Activated naive CD8-positive, alpha-beta T cell (primary cell): ENCODE data around the gene C1orf116.

ENCODE experiments used
- H3K27ac Mint-ChIP-seq: one replicate; pipeline ENCODE4 v1.8.0; 2021; ENCODE audit warnings: mixed read lengths
- H3K27me3 Mint-ChIP-seq: one replicate; pipeline ENCODE4 v1.8.0; 2021; ENCODE audit warnings: mixed read lengths
- H3K36me3 Mint-ChIP-seq: one replicate; pipeline ENCODE4 v1.8.0; 2021; ENCODE audit warnings: mixed read lengths
- H3K4me1 Mint-ChIP-seq: one replicate; pipeline ENCODE4 v1.8.0; 2021; ENCODE audit warnings: low read depth, mixed read lengths
- H3K4me3 Mint-ChIP-seq: one replicate; pipeline ENCODE4 v1.8.0; 2021; ENCODE audit warnings: mild to moderate bottlenecking, mixed read lengths
- H3K9me3 Mint-ChIP-seq: one replicate; pipeline ENCODE4 v1.8.0; 2021; ENCODE audit warnings: low read depth, mixed read lengths

C1orf116 gene

GRCh38 chr1:207069061-207069460 is 36.5 kb upstream of the C1orf116 start:
- no peaks in the 10 kb centered on the region for H3K27me3 Mint-ChIP-seq
- H3K36me3 Mint-ChIP-seq, result peaks cover 6% of the 10 kb centered on the region
- no peaks in the 10 kb centered on the region for H3K9me3 Mint-ChIP-seq
- peak overlapping the region; percentile 54 for H3K27ac Mint-ChIP-seq
- H3K4me1 Mint-ChIP-seq, result peaks cover 40% of the 10 kb centered on the region
- no peak overlapping the region for H3K4me3 Mint-ChIP-seq

- H3K36me3 Mint-ChIP-seq, result peaks cover 15% of the 10 kb centered on the region
- H3K4me3 Mint-ChIP-seq, result no peak overlapping the region
- peaks cover 36% of the 10 kb centered on the region for H3K4me1 Mint-ChIP-seq
- no peak overlapping the region for H3K27ac Mint-ChIP-seq
- no peaks in the 10 kb centered on the region for H3K27me3 Mint-ChIP-seq
- H3K9me3 Mint-ChIP-seq, result no peaks in the 10 kb centered on the region
Measured at GRCh38 chr1:207067665-207068064, 35.1 kb upstream of the C1orf116 start.

GRCh38 chr1:207067185-207067584 is 34.6 kb upstream of the C1orf116 start:
- Mint-ChIP-seq H3K27me3 (no peaks in the 10 kb centered on the region), H3K9me3 (no peaks in the 10 kb centered on the region), H3K27ac (no peak overlapping the region), H3K4me3 (no peak overlapping the region), H3K36me3 (peaks cover 18% of the 10 kb centered on the region), H3K4me1 (peaks cover 31% of the 10 kb centered on the region)

GRCh38 chr1:207064561-207064960 is 32.0 kb upstream of the C1orf116 start:
- peaks cover 18% of the 10 kb centered on the region for H3K36me3 Mint-ChIP-seq
- peaks cover 7% of the 10 kb centered on the region for H3K4me1 Mint-ChIP-seq
- no peak overlapping the region for H3K4me3 Mint-ChIP-seq
- no peak overlapping the region for H3K27ac Mint-ChIP-seq
- H3K9me3 Mint-ChIP-seq, result no peaks in the 10 kb centered on the region
- H3K27me3 Mint-ChIP-seq, result no peaks in the 10 kb centered on the region

- H3K27ac Mint-ChIP-seq, result no peak overlapping the region
- peaks cover 18% of the 10 kb centered on the region for H3K36me3 Mint-ChIP-seq
- H3K4me1 Mint-ChIP-seq, result no peaks in the 10 kb centered on the region
- no peaks in the 10 kb centered on the region for H3K9me3 Mint-ChIP-seq
- no peaks in the 10 kb centered on the region for H3K27me3 Mint-ChIP-seq
- H3K4me3 Mint-ChIP-seq, result no peak overlapping the region
Measured at GRCh38 chr1:207063014-207063413, 30.5 kb upstream of the C1orf116 start.

- Mint-ChIP-seq H3K36me3 (peaks cover 17% of the 10 kb centered on the region), H3K9me3 (no peaks in the 10 kb centered on the region), H3K27ac (no peak overlapping the region), H3K4me1 (no peaks in the 10 kb centered on the region), H3K4me3 (no peak overlapping the region), H3K27me3 (no peaks in the 10 kb centered on the region)
Measured at GRCh38 chr1:207062058-207062457, 29.5 kb upstream of the C1orf116 start.

- Mint-ChIP-seq H3K27ac (no peak overlapping the region), H3K9me3 (no peaks in the 10 kb centered on the region), H3K4me1 (no peaks in the 10 kb centered on the region), H3K36me3 (peaks cover 15% of the 10 kb centered on the region), H3K27me3 (no peaks in the 10 kb centered on the region), H3K4me3 (no peak overlapping the region)
Measured at GRCh38 chr1:207060596-207060995, 28.0 kb upstream of the C1orf116 start.

DNA sequence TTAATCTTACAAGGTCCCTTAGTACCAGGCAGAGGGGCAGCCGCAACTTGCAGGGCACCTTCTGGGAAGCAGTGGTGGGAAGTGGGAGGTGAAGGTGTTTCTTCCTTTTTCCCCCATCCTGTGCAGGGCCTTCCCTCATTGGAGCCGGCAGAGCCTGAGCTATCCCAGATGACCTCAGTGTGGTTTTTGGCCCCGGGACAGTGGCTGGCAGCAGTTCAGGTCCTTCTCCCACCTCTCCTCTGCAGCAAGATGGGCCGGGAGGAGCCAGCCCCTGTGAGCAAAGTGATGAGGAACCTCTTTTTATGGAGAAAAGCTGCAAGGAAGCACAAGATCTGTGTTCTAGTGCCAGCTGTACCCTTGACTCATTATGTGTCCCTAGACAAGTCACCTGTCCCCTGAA is 27.3 kb upstream of the C1orf116 start:
- no peak overlapping the region for H3K27ac Mint-ChIP-seq
- H3K27me3 Mint-ChIP-seq, result no peaks in the 10 kb centered on the region
- peaks cover 15% of the 10 kb centered on the region for H3K36me3 Mint-ChIP-seq
- no peak overlapping the region for H3K4me3 Mint-ChIP-seq
- no peaks in the 10 kb centered on the region for H3K4me1 Mint-ChIP-seq
- H3K9me3 Mint-ChIP-seq, result no peaks in the 10 kb centered on the region

- no peak overlapping the region for H3K4me3 Mint-ChIP-seq
- H3K27ac Mint-ChIP-seq, result no peak overlapping the region
- H3K4me1 Mint-ChIP-seq, result peaks cover 1% of the 10 kb centered on the region
- H3K27me3 Mint-ChIP-seq, result no peaks in the 10 kb centered on the region
- no peaks in the 10 kb centered on the region for H3K9me3 Mint-ChIP-seq
- peaks cover 12% of the 10 kb centered on the region for H3K36me3 Mint-ChIP-seq
Measured at GRCh38 chr1:207058878-207059867, 26.6 kb upstream of the C1orf116 start.

DNA sequence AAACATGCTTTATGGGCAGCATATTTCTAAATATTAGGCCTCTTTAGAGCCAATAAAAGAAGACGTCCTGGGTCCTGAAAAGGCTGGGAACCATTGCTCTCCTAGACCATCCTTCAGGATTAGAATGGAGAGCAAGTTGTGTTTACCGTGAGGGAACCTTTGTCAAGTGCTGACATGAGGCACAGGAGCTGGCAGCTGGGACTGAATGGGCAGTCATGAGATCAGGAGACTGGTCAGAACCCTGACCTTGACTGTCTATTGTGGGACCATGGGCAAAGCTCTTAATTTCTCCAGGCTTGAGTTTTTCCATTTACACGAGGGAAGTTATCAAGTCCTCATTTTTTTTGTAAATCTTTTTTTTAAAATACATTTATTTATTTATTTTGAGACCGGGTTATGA is 25.7 kb upstream of the C1orf116 start:
- H3K9me3 Mint-ChIP-seq, result no peaks in the 10 kb centered on the region
- H3K27me3 Mint-ChIP-seq, result no peaks in the 10 kb centered on the region
- H3K36me3 Mint-ChIP-seq, result peaks cover 9% of the 10 kb centered on the region
- no peak overlapping the region for H3K4me3 Mint-ChIP-seq
- H3K27ac Mint-ChIP-seq, result no peak overlapping the region
- peaks cover 3% of the 10 kb centered on the region for H3K4me1 Mint-ChIP-seq

GRCh38 chr1:207056673-207057072 is 24.1 kb upstream of the C1orf116 start:
- no peaks in the 10 kb centered on the region for H3K27me3 Mint-ChIP-seq
- no peak overlapping the region for H3K27ac Mint-ChIP-seq
- no peaks in the 10 kb centered on the region for H3K36me3 Mint-ChIP-seq
- H3K9me3 Mint-ChIP-seq, result no peaks in the 10 kb centered on the region
- peaks cover 17% of the 10 kb centered on the region for H3K4me1 Mint-ChIP-seq
- no peak overlapping the region for H3K4me3 Mint-ChIP-seq

DNA sequence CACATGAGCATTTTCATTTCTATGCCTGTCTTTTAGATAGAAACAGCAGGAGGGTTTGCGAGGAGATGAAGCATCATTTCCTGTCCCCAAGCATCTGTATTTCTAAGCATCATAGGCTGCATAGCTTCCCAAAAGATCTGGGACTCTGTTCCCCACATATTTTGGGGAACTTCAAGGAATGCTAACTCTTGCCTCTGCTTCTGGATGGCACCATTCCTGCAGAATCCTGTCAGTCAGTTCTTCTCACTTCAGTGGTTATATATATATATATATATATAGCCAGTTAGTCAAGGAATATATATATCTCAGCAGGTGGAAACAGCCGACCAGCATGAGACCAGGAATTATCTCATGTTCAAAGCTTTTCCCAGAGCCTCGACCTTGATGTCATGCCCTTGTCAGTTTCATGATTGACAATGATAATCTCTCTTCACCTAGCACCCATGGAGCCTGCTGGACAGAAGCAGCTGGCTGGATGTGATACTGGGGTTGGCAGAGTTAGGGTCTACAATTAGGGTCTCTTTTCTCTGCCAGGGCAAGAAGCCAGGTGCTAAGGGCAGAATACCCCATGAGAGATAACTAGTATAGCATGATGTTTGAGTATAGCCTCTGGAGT is 22.9 kb upstream of the C1orf116 start:
- H3K9me3 Mint-ChIP-seq, result no peaks in the 10 kb centered on the region
- no peaks in the 10 kb centered on the region for H3K36me3 Mint-ChIP-seq
- no peaks in the 10 kb centered on the region for H3K27me3 Mint-ChIP-seq
- H3K27ac Mint-ChIP-seq, result no peak overlapping the region
- peaks cover 25% of the 10 kb centered on the region for H3K4me1 Mint-ChIP-seq
- H3K4me3 Mint-ChIP-seq, result peak overlapping the region; percentile 1

- Mint-ChIP-seq H3K9me3 (no peaks in the 10 kb centered on the region), H3K4me3 (peak overlapping the region; percentile 98), H3K36me3 (no peaks in the 10 kb centered on the region), H3K27me3 (no peaks in the 10 kb centered on the region), H3K27ac (no peak overlapping the region), H3K4me1 (peaks cover 31% of the 10 kb centered on the region)
Measured at GRCh38 chr1:207054491-207054890, 21.9 kb upstream of the C1orf116 start.

DNA sequence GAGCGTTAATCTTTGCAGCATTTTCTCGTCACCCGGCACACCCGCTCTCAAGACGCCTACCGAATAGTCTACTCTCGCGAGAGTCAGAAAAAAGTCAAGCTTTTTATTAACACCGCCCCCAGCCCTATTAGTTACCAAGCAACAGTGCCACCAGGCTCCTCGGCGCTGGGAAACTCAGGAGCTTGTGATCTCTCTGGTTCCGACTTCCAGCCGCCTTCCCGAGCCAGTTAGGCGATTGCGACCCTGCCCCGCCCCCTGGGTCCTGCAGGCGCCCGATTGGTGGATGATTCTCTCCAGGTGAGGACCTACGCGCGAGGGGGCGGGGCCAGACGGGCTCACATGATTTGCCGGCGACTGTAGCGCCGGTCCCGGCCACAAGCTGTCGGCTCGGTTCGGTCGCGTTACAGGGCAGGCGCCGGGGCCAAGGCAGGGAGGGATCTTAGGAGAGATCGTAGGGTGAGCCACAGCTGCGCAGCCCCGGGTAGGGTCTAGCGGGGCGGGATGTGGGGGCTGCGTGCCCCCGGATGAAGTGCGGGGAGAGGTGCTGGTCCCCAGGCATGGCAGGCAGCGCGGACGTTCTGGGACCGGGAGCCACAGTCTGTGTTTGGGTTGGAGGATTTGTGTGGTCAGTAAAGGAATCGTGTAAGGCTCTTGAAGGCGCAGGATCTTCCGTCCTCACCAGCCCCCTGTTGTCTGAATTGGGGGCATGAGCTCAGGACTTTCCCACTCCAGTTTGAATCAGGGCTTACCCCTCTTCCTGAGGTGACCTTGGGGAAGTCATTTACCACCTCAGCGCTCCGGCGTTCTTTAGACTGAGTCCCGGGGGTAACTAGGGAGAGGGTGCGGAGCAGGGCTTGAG is 20.6 kb upstream of the C1orf116 start, which contains the start of gene PFKFB2:
Gene PFKFB2 (plus strand): TSS at position 365 of the 859 bp plus-strand sequence. CDS start 1,443 bp downstream, outside the sequence.
- H3K4me3 Mint-ChIP-seq, result peak within 1 kb of the TSS; percentile 98
- no peaks in the 10 kb centered on the region for H3K27me3 Mint-ChIP-seq
- H3K4me1 Mint-ChIP-seq, result peaks cover 42% of the 10 kb centered on the region
- no peaks in the 10 kb centered on the region for H3K36me3 Mint-ChIP-seq
- no peaks in the 10 kb centered on the region for H3K9me3 Mint-ChIP-seq
- peak within 1 kb of the TSS; percentile 91 for H3K27ac Mint-ChIP-seq
